ENCODE data around the gene ZIM2. TPM values are rescaled to one million over a fixed set of nuclear protein-coding genes. Genes with fewer than 3 reads are reported as not detected.

The ZIM2 gene
- total and polyA plus RNA-seq, 2 of the 4 experiments (the other 2 are of a cell fraction): not detected

GRCh38 chr19:56839652-56840450, 675 bp downstream of the ZIM2 start:
- no peaks in the 10 kb centered on the region for H3K9me1 ChIP-seq (ENCODE audit: insufficient read depth, low read length)
- no peak overlapping the region for H2BK20ac ChIP-seq (ENCODE audit: low read depth, low read length)
- WGBS, 2 experiments (ENCODE audit: extremely low coverage in 2 of 2, insufficient read length in 1 of 2): 36% methylated on average over 20 of the region's 48 CpGs; no CpG with 5 or more reads in 1 of the 2 experiments
- no peak; the same call in 1 of the 2 replicates for ATAC-seq (ENCODE audit: low read depth)
- no peaks in the 10 kb centered on the region for H3K79me1 ChIP-seq (ENCODE audit: low read depth in 1 of 2, low read length in 2 of 2)
- no peak overlapping the region for H3K18ac ChIP-seq (ENCODE audit: low read depth, low read length)
- POLR2A ChIA-PET (ENCODE audit: unreplicated experiment): no interaction called here
- CTCF ChIA-PET: no interaction called here
- no peak overlapping the region for H3K56ac ChIP-seq (ENCODE audit: extremely low read depth, insufficient read depth, low read length)
- dilution Hi-C loops (cut with HindIII; ENCODE audit: low sequenced_read_pairs, unreplicated experiment) (no loop called here), in situ Hi-C loops (cut with MboI; ENCODE audit: low sequenced_read_pairs) (no loop called here), intact Hi-C loops (cut with micrococcal nuclease) (no loop called here)
- H3K4me1 ChIP-seq (ENCODE audit: control insufficient read depth, insufficient read depth, low read length): no peaks in the 10 kb centered on the region
- peaks cover 44% of the 10 kb centered on the region for H3K9me3 ChIP-seq (ENCODE audit: control insufficient read depth, insufficient read depth, low read length)
- H3K27me3 ChIP-seq (ENCODE audit: control insufficient read depth, insufficient read depth, low read length): no peaks in the 10 kb centered on the region
- H4K5ac ChIP-seq (ENCODE audit: low read depth, low read length): no peak overlapping the region
- no peak overlapping the region for H3K23ac ChIP-seq (ENCODE audit: low read depth, low read length)
- H3K4me2 ChIP-seq (ENCODE audit: low read depth, low read length): no peak overlapping the region
- no peak overlapping the region for H2BK15ac ChIP-seq (ENCODE audit: low read depth, low read length)
- H3K4me3 ChIP-seq (ENCODE audit: insufficient read depth, low read depth, low read length): no peak overlapping the region
- H2AK9ac ChIP-seq (replicated peaks; ENCODE audit: low read depth, low read length, poor library complexity): no peak overlapping the region
- no peak overlapping the region for H2AFZ ChIP-seq (replicated peaks; ENCODE audit: low read length, poor library complexity)
- H3K4ac ChIP-seq (ENCODE audit: low read depth, low read length): no peak overlapping the region
- H2BK120ac ChIP-seq (ENCODE audit: low read depth, low read length): no peak overlapping the region
- H4K91ac ChIP-seq (ENCODE audit: insufficient read depth, low read depth, low read length): no peak overlapping the region
- no peak for DNase-seq
- H3K27ac ChIP-seq (ENCODE audit: insufficient read depth, low read length): no peak overlapping the region
- no peak overlapping the region for H3K14ac ChIP-seq (replicated peaks; ENCODE audit: low read depth, low read length)
- no peaks in the 10 kb centered on the region for H3K36me3 ChIP-seq (ENCODE audit: control insufficient read depth, insufficient read depth, low read length)
- no peak for TF ChIP-seq RAD21 (IDR thresholded peaks at IDR 0.05; ENCODE audit: low read length)
- no peak for TF ChIP-seq RCOR1 (IDR thresholded peaks at IDR 0.05; ENCODE audit: insufficient replicate concordance, low read length)
- TF ChIP-seq SMC3 (IDR thresholded peaks at IDR 0.05; ENCODE audit: low read depth, low read length): no peak
- no peak for TF ChIP-seq CTCF (conservative IDR thresholded peaks at IDR 0.05; ENCODE audit: low read depth, low read length)
- no peak for TF ChIP-seq FOS (IDR thresholded peaks at IDR 0.05; ENCODE audit: low read depth, low read length)
- no peak for TF ChIP-seq ELK1 (IDR thresholded peaks at IDR 0.05; ENCODE audit: borderline replicate concordance, low read depth, low read length)
- no peak for TF ChIP-seq BHLHE40 (IDR thresholded peaks at IDR 0.05; ENCODE audit: low read depth, low read length)
- TF ChIP-seq MAZ (IDR thresholded peaks at IDR 0.05; ENCODE audit: borderline replicate concordance, low read depth, low read length): no peak
- no peak for TF ChIP-seq NFE2L2 (IDR thresholded peaks at IDR 0.05; ENCODE audit: low read depth, low read length)
- no TSS peak for BruUV-seq (replicated peaks)
- H2AK5ac ChIP-seq (ENCODE audit: low read depth, low read length): no peak overlapping the region
- no peak overlapping the region for H4K8ac ChIP-seq (ENCODE audit: low read depth in 2 of 2, low read length in 2 of 2)
- H4K20me1 ChIP-seq (ENCODE audit: insufficient read depth, low read length): no peaks in the 10 kb centered on the region
- H2BK5ac ChIP-seq (ENCODE audit: low read depth, low read length, poor library complexity, severe bottlenecking): no peak overlapping the region
- H3K9ac ChIP-seq (ENCODE audit: low read depth, low read length): no peak overlapping the region

Measured in IMR-90 (cell line).